Glutamatergic neuron (in vitro differentiated cells): ENCODE data around the gene MAP2K6. TPM values are rescaled to one million over a fixed set of nuclear protein-coding genes. Genes with fewer than 3 reads are reported as not detected.

ENCODE experiments used
- DNase-seq: peaks from one replicate; pipeline ENCODE4 v3.0.0; 2022
- H3K27ac Mint-ChIP-seq: one replicate; pipeline ENCODE4 v1.8.0; 2020; ENCODE audit warnings: mild to moderate bottlenecking, mixed read lengths, inconsistent platforms; ENCODE audit not compliant: unreplicated experiment
- H3K27me3 Mint-ChIP-seq: one replicate; pipeline ENCODE4 v1.8.0; 2020; ENCODE audit warnings: mild to moderate bottlenecking, moderate library complexity, mixed read lengths, inconsistent platforms; ENCODE audit not compliant: unreplicated experiment
- H3K36me3 Mint-ChIP-seq: one replicate; pipeline ENCODE4 v1.8.0; 2020; ENCODE audit warnings: mild to moderate bottlenecking, mixed read lengths, inconsistent platforms; ENCODE audit not compliant: unreplicated experiment
- H3K4me1 Mint-ChIP-seq: one replicate; pipeline ENCODE4 v1.8.0; 2020; ENCODE audit warnings: mild to moderate bottlenecking, low read depth, mixed read lengths, inconsistent platforms; ENCODE audit not compliant: unreplicated experiment
- H3K4me3 Mint-ChIP-seq: one replicate; pipeline ENCODE4 v1.8.0; 2020; ENCODE audit warnings: mild to moderate bottlenecking, mixed read lengths, inconsistent platforms; ENCODE audit not compliant: unreplicated experiment
- H3K9me3 Mint-ChIP-seq: one replicate; pipeline ENCODE4 v1.8.0; 2020; ENCODE audit warnings: mild to moderate bottlenecking, moderate library complexity, mixed read lengths, inconsistent platforms; ENCODE audit not compliant: unreplicated experiment
- total RNA-seq: library from RNA; stranded (reverse); fragmentation: NEBNext Ultra II Directional; extraction: Animal tissue kit (Norgen Biotek cat#: 25700); gene quantifications from one replicate; pipeline ENCODE4 v1.2.1, GENCODE V29; 2021; ENCODE audit not compliant: unreplicated experiment
- TF ChIP-seq, protein P1 (sequence below): fragments of 200-600 bp; sonication (generic); IDR thresholded peaks from one replicate; pipeline ENCODE4 v1.5.0; 2021; ENCODE audit not compliant: partially characterized antibody, unreplicated experiment

The MAP2K6 gene
- total RNA-seq, 1 donor from 2014 or later: 28.3 TPM

DNA sequence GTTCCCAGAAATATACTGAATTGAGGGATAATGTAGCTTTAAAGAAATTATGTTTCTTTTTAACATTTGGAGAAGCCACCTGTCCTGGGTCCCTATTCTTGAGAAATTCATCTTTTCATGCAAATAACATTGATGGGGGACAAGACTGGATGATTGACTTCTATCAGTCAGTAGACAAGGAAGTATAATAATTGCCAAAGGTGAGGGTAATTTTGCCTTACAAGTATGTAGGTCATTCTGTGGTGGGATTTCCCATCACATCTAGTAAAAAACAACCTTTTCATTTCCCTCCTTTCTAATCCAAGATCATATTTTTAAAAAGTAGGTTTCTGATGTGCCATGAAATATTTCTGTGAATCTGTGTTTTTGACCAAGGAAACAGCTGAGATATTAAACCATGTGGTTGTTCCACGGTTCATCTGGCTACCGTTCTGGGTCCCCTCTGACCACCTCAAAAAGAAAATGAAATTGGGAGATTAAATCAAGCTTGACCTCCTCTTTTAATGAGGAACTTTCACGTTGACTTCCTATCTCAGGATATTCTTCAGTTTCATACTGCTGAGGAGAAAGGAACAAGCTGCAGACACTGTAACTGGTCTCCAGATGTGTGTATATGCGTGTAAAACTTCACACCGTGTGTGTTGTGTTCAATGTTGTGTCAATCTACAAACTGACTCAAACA lies 138.6 kb downstream of the MAP2K6 start:
- Mint-ChIP-seq H3K4me3 (no peak overlapping the region), H3K4me1 (no peaks in the 10 kb centered on the region), H3K9me3 (no peaks in the 10 kb centered on the region), H3K27ac (no peak overlapping the region), H3K36me3 (peaks cover 3% of the 10 kb centered on the region), H3K27me3 (no peaks in the 10 kb centered on the region)
- TF ChIP-seq, protein P1, sequence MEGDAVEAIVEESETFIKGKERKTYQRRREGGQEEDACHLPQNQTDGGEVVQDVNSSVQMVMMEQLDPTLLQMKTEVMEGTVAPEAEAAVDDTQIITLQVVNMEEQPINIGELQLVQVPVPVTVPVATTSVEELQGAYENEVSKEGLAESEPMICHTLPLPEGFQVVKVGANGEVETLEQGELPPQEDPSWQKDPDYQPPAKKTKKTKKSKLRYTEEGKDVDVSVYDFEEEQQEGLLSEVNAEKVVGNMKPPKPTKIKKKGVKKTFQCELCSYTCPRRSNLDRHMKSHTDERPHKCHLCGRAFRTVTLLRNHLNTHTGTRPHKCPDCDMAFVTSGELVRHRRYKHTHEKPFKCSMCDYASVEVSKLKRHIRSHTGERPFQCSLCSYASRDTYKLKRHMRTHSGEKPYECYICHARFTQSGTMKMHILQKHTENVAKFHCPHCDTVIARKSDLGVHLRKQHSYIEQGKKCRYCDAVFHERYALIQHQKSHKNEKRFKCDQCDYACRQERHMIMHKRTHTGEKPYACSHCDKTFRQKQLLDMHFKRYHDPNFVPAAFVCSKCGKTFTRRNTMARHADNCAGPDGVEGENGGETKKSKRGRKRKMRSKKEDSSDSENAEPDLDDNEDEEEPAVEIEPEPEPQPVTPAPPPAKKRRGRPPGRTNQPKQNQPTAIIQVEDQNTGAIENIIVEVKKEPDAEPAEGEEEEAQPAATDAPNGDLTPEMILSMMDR: no peak
- DNase-seq: no peak

DNA sequence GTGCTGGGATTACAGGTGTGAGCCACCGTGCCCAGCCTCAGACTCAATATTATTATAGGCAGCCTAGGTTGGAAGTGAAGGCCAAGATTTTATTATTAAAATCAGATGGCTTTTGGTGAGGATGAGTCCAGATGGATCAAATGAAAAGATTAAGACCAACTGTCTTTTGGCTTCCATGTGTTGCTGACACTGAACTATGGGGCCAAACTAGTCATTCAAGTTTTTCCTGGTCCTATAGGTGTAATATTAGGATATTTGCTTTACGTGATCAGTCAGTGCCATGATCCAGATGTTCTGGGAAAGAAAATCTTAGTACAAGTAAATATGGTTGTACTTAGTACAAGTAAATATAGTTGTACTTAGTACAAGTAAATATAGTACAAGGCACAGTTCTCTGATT lies 140.6 kb downstream of the MAP2K6 start:
- Mint-ChIP-seq H3K4me1 (no peaks in the 10 kb centered on the region), H3K9me3 (no peaks in the 10 kb centered on the region), H3K27me3 (no peaks in the 10 kb centered on the region), H3K4me3 (no peak overlapping the region), H3K27ac (no peak overlapping the region), H3K36me3 (peaks cover 3% of the 10 kb centered on the region)
- TF ChIP-seq, protein P1: no peak
- no peak for DNase-seq

DNA sequence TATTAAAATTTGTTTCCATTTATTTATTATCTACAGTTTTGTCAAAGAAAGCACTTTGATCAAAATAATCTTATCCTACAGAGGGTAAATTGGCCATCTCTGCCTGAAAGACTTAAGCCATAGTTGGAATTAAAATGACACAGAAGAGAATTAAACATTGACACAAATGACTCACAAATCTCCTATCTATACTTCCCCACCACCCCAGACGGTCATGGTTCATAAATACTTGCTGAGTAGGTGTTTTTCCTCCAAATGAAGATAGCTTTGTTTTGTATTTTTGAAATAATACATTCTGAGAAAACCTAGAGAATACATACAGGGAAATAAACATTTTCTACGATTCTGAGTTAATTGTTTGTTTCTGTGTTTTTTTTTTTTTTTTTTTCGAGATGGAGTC lies 142.8 kb downstream of the MAP2K6 start:
- Mint-ChIP-seq H3K27me3 (no peaks in the 10 kb centered on the region), H3K9me3 (no peaks in the 10 kb centered on the region), H3K27ac (no peak overlapping the region), H3K36me3 (peaks cover 3% of the 10 kb centered on the region), H3K4me3 (no peak overlapping the region), H3K4me1 (no peaks in the 10 kb centered on the region)
- DNase-seq: no peak
- TF ChIP-seq, protein P1: no peak

DNA sequence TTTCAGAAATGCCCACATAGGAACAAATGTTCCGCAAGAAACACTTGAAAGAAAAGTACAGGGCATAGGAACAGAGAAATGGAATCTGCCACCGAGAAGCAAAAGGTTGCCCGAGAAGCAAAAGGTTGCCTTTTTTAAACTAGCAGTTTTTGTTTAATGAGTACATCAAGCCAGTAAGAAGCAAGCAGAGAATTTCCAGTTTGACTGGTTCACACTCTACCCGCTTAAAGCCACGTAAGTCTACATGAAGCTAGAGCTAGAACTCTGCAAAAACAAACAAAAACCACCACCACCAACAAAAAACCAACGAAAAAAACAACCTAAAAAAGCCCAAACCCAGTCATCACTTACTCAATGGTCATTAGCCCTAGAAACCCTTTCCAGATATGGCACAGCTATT lies 144.3 kb downstream of the MAP2K6 start:
- no peaks in the 10 kb centered on the region for H3K27me3 Mint-ChIP-seq

DNA sequence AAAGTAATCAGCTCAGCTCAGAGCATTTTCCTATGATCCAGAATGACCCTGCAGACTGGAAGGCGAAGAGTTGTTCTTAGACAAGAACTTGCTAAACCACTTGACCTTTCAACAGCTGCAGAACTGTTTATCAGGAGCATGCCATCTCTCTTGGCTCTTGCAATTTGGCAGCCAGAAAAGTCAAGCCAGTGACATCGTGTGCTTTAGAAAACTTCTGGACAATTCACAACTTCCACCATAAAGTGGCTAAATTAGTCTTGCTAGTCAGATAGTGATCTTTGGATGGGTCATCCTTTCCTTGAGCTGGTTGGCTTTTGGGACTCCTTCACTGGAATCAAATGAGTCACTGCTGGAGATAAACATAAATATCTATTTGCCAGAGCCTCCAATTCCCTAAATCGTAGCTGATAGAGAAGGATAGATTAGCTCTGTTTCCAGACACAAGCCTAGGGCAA lies 146.5 kb downstream of the MAP2K6 start:
- Mint-ChIP-seq H3K4me1 (no peaks in the 10 kb centered on the region), H3K9me3 (no peaks in the 10 kb centered on the region), H3K27me3 (no peaks in the 10 kb centered on the region), H3K4me3 (no peak overlapping the region), H3K36me3 (no peaks in the 10 kb centered on the region), H3K27ac (no peak overlapping the region)
- no peak for DNase-seq
- TF ChIP-seq, protein P1: no peak

More for the DNA sequence above, 144.3 kb downstream of the MAP2K6 start:
- Mint-ChIP-seq H3K4me3 (no peak overlapping the region), H3K9me3 (no peaks in the 10 kb centered on the region), H3K36me3 (peaks cover 2% of the 10 kb centered on the region), H3K4me1 (no peaks in the 10 kb centered on the region), H3K27ac (no peak overlapping the region)
- TF ChIP-seq, protein P1: no peak
- DNase-seq: no peak
